ENCODE results near the gene KRT4.

- TF ChIP-seq EZH2 (IDR thresholded peaks at IDR 0.05) (no peak), POLR2AphosphoS5 (IDR thresholded peaks at IDR 0.05; ENCODE audit: borderline replicate concordance, low read depth, low read length) (no peak)
Measured at GRCh38 chr12:52776913-52777395, 37.0 kb downstream of the KRT4 start, which contains the start of gene KRT76.

All from SK-N-MC (cell line).